GM19099 (cell line): ENCODE data around the gene CACNA1S.

Experiments
- POLR2A ChIP-seq: IDR thresholded peaks from 3 replicates; pipeline ENCODE4 v1.6.1; 2011; ENCODE audit warnings: low read depth; ENCODE audit not compliant: insufficient read length; ENCODE audit errors: extremely low read depth

Gene CACNA1S

DNA sequence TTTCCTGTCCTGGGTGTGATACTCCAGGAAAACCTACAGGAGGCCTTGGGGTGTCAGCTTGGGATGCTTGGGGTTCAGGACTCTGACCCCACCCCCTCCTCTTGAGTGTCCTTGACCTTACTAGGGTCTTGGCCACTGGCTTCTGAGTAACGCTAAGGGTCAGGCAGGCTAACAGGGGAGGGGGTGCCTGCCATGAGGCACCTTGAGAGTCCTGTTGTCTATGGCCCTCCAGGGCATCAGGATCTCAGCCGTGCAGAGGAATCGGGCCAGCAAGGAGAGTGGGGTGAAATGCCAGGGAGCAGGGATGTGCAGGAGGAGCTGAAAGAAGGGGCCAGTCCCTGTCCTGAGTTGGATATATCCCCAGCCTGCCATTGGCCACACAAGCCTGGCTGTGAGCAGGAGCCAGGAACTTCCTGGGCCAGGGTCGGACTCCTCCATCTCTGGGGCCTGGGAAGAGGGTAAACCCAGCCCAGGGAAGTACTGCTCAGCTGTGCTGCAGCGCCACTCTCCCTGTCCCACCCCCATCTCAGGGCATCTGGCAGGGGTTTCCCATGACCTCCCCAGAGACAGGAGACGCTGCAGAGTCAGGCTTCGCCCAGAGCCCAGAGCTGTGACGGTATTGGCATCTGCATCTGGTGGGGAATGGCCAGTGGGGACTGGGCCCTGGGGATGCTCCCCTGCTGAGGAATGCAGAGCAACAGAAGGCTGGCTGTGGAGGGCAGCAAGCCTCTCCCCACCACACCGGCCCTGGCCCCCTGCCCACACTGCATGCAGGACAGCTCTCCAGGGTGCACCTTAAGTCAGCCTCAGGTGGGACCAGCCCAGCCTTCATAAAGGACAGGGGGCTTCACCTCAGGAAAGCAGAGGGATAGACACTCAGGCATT is 95.0 kb downstream of the CACNA1S start:
- TF ChIP-seq POLR2A, result no peak

- TF ChIP-seq POLR2A, result no peak
These were observed 96.0 kb downstream of the CACNA1S start for GRCh38 chr1:201016211-201016651.

DNA sequence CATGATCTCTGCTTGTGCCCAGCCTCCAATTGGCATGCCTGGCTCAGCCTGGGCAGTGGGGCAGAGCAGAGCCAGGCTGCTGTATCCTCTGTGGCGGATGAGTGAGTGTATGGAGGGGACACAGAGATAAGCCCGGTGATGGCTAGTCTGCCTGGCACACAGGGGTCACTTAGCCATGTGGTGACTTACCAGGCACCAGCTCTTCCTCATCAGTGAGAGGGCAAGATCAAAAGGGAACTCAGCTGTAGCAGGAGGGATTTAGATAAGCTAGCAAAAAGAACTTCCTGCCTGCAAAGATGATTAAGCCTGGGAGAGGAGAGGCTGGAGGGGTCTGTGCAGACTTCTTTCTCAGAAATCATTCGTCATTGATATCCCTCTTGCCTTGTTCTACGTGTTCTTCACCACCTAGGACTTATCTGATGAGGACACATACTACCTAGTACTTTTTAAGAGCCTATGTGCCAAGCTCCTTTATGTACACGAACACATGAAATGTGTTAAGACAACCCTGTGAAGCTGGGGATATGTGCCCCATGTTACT is 96.6 kb downstream of the CACNA1S start:
- TF ChIP-seq POLR2A, result no peak

- TF ChIP-seq POLR2A, result no peak
These were observed 97.4 kb downstream of the CACNA1S start for GRCh38 chr1:201014816-201015200.

- no peak for TF ChIP-seq POLR2A
These were observed 98.0 kb downstream of the CACNA1S start for GRCh38 chr1:201013991-201014815.

GRCh38 chr1:201013031-201013485 is 99.2 kb downstream of the CACNA1S start:
- TF ChIP-seq POLR2A, result no peak

- TF ChIP-seq POLR2A, result no peak
These were observed 100.6 kb downstream of the CACNA1S start for GRCh38 chr1:201011616-201012015.

DNA sequence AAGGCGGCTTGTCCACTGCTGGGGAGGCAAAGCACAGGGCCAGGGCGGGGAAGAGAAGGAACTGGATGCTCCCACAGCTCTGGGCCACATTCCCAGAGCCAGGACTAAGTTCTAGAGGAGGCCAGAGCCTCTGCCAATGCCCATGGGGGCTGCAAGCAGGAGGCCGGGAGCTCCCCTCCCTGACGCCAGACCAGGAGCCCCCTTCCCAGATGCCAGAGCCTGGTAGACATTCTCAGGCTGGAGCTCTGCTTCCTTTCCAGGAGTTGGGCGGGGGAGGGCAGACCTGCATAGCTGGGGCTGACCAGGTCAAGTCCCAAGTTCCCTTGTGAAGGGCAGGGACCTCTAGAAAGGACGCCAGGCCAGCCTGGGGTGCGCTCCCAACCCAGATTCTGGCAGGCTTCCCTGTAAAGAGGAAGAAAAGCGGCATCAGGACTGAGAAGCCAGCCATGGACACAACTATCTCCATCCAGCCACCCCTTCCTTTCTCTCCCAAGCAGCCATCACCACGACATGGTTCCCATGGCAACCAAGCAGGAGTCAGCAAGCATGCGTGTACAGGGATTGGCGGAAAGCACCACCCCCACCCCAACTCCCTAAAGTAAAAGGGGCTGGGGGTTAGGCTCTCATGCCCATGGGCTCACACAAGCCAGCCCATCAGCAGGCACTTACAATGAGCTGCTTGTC is 102.1 kb downstream of the CACNA1S start:
- no peak for TF ChIP-seq POLR2A

DNA sequence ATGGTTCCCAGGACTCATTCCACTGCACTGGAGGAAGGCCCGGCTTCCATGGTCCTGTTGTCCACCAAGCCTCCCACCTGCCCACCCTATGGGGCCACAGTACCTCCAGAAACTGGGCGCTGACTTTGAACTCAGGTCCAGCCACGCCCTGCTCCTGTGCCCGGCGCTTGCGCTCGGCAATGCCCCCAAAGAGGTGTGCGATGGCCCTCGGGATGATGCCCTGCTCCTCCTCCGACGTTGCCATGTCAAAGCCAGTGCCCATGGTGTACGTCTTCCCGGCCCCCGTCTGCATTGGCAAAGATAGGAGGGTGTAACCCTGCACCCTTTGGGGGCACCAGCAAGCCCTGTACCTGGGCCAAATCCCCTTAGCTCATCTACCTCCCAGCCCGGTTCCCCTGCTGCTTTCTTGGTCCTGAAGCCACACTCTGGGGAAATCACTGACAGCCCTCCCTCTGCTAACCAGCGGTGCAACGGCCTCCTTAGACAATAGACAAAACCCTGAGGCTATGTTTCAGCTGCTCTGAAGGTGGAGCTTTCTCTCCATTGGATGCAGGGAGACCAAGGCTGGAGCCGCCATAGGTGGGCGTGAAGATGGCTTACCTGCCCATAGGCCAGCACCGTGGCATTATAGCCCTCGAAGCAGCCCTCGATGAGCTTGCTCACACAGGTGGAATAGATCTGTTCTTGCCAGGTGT is 103.4 kb downstream of the CACNA1S start:
- no peak for TF ChIP-seq POLR2A

DNA sequence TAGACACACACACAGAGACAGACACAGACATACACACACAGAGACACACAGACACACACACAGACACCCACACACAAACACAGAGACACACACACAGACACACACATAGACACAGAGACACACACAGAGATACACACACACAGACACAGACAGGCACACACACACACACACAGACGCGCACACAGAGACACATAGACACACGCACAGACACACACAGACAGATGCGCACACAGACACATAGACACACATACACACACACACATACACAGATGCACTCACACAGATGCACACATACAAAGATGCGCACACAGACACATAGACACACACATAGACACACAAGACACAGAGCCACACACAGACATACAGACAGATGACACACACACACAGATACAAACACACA is 104.7 kb downstream of the CACNA1S start:
- TF ChIP-seq POLR2A, result no peak

GRCh38 chr1:201006450-201006849 is 105.8 kb downstream of the CACNA1S start:
- TF ChIP-seq POLR2A, result no peak

DNA sequence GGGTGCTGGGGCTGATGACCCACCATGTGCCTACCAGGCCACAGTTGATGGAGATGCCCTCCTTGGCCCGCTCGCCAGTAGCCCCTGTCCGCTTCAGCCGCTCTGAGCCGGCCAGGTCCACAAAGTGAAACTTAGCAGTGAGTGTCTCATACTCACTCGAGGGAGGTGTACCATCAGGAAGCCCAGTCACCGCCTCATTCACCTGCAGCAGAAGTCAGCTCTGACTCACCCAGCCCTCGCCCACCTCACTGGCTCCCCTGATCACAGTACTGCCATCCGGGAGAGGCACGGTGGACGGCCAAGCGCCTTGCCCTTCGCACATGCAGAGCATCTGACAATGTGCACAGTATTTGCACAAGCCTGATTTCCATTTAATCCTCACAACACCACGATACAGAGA is 107.5 kb downstream of the CACNA1S start:
- TF ChIP-seq POLR2A, result no peak

GRCh38 chr1:201004154-201004553 is 108.1 kb downstream of the CACNA1S start:
- no peak for TF ChIP-seq POLR2A

GRCh38 chr1:201002510-201002909 is 109.7 kb downstream of the CACNA1S start:
- no peak for TF ChIP-seq POLR2A

DNA sequence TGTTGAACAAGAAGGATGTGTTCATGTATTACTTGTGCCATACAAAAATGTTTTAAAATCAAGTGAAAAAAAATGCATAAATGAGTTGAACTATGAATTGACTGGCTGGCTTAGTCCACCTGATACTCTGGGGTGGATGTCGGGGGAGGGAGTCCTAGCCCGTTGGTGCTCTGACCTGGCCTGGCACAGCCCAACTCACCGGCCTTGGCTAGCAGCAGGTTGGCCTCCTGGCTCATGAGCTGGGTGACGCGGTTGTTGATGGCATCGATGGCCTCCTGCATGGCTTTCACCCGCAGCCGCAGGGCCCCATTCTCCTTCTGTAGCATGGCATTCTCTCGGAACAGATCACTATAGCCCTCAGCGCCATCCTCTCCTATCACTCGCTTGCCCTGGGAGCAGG is 110.3 kb downstream of the CACNA1S start:
- TF ChIP-seq POLR2A, result no peak

- TF ChIP-seq POLR2A, result no peak
These were observed 111.8 kb downstream of the CACNA1S start for GRCh38 chr1:201000391-201000790.
